ENCODE data around the gene CABP1. TPM values are rescaled to one million over a fixed set of nuclear protein-coding genes. Genes with fewer than 3 reads are reported as not detected.

The CABP1 gene
- total and polyA plus RNA-seq, 2 of the 13 experiments (the other 11 are each of a cell fraction or from before 2014, with no cell fraction given): not detected

Other genes with a start within 250 kb of the CABP1 start
- 204 and 542 TPM in 2 replicates for gene COX6A1, start 202.5 kb upstream of the CABP1 start, total RNA-seq (2016; rRNA removed; fragmentation: Illumina TruSeq; extraction: Trizol)
- 655 and 673 TPM in 2 replicates for gene COX6A1, start 202.5 kb upstream of the CABP1 start, polyA plus RNA-seq (2011; rRNA removed)
- 117 and 178 TPM in 2 replicates for gene TRIAP1, start 194.2 kb upstream of the CABP1 start, total RNA-seq (2016; rRNA removed; fragmentation: Illumina TruSeq; extraction: Trizol)
- 44.4 and 55.0 TPM in 2 replicates for gene TRIAP1, start 194.2 kb upstream of the CABP1 start, polyA plus RNA-seq (2011; rRNA removed)
- gene GATC, start 194.2 kb upstream of the CABP1 start, total RNA-seq (2016; rRNA removed; fragmentation: Illumina TruSeq; extraction: Trizol): 29.7 and 38.5 TPM in 2 replicates
- gene GATC, start 194.2 kb upstream of the CABP1 start, polyA plus RNA-seq (2011; rRNA removed): 16.2 and 17.7 TPM in 2 replicates
- 144 and 153 TPM in 2 replicates for gene SRSF9, start 170.9 kb upstream of the CABP1 start, total RNA-seq (2016; rRNA removed; fragmentation: Illumina TruSeq; extraction: Trizol)
- 96.2 and 125 TPM in 2 replicates for gene SRSF9, start 170.9 kb upstream of the CABP1 start, polyA plus RNA-seq (2011; rRNA removed)
- 271 and 403 TPM in 2 replicates for gene DYNLL1, start 144.5 kb upstream of the CABP1 start, total RNA-seq (2016; rRNA removed; fragmentation: Illumina TruSeq; extraction: Trizol)
- gene DYNLL1, start 144.5 kb upstream of the CABP1 start, polyA plus RNA-seq (2011; rRNA removed): 294 and 318 TPM in 2 replicates
- gene COQ5, start 111.5 kb upstream of the CABP1 start, total RNA-seq (2016; rRNA removed; fragmentation: Illumina TruSeq; extraction: Trizol): 41.5 and 59.8 TPM in 2 replicates
- gene COQ5, start 111.5 kb upstream of the CABP1 start, polyA plus RNA-seq (2011; rRNA removed): 27.6 and 36.4 TPM in 2 replicates
- gene RNF10, start 106.3 kb upstream of the CABP1 start, total RNA-seq (2016; rRNA removed; fragmentation: Illumina TruSeq; extraction: Trizol): 62.5 and 86.7 TPM in 2 replicates
- gene RNF10, start 106.3 kb upstream of the CABP1 start, polyA plus RNA-seq (2011; rRNA removed): 74.5 and 88.0 TPM in 2 replicates
- 54.3 and 61.3 TPM in 2 replicates for gene POP5, start 59.2 kb upstream of the CABP1 start, total RNA-seq (2016; rRNA removed; fragmentation: Illumina TruSeq; extraction: Trizol)
- gene POP5, start 59.2 kb upstream of the CABP1 start, polyA plus RNA-seq (2011; rRNA removed): 43.4 and 45.6 TPM in 2 replicates
- 95.5 and 156 TPM in 2 replicates for gene MLEC, start 46.5 kb downstream of the CABP1 start, total RNA-seq (2016; rRNA removed; fragmentation: Illumina TruSeq; extraction: Trizol)
- 35.3 and 49.8 TPM in 2 replicates for gene MLEC, start 46.5 kb downstream of the CABP1 start, polyA plus RNA-seq (2011; rRNA removed)
- 19.6 and 30.7 TPM in 2 replicates for gene UNC119B, start 69.8 kb downstream of the CABP1 start, total RNA-seq (2016; rRNA removed; fragmentation: Illumina TruSeq; extraction: Trizol)
- gene UNC119B, start 69.8 kb downstream of the CABP1 start, polyA plus RNA-seq (2011; rRNA removed): 18.6 and 19.7 TPM in 2 replicates
- 22.4 and 27.7 TPM in 2 replicates for gene ACADS, start 85.2 kb downstream of the CABP1 start, total RNA-seq (2016; rRNA removed; fragmentation: Illumina TruSeq; extraction: Trizol)
- gene ACADS, start 85.2 kb downstream of the CABP1 start, polyA plus RNA-seq (2011; rRNA removed): 17.4 and 25.4 TPM in 2 replicates